Prostate gland (tissue), 2 donors: ENCODE results near the gene NDUFC1.

ENCODE experiments used
- CTCF ChIP-seq, 4 experiments: fragments of 200-600 bp in 2 of 4; fragments of 450-650 bp in 2 of 4; sonication (generic) in 2 of 4; IDR thresholded peaks; 1 replicate in 3 of 4; 2 replicates in 1 of 4; pipeline ENCODE4 v1.5.1; 2016 to 2019; ENCODE audit warnings: antibody characterized with exemption in 4 of 4, mild to moderate bottlenecking in 2 of 4, moderate library complexity in 2 of 4
- POLR2A ChIP-seq: fragments of 450-650 bp; IDR thresholded peaks from one replicate; pipeline ENCODE4 v1.6.1; 2016; ENCODE audit warnings: antibody characterized with exemption, mild to moderate bottlenecking
- POLR2AphosphoS5 ChIP-seq: sonication (generic); formaldehyde crosslinking; IDR thresholded peaks from one replicate; pipeline ENCODE4 v1.6.1; 2017; ENCODE audit warnings: antibody characterized with exemption

GRCh38 chr4:139319571-139319970 is 17.3 kb upstream of the NDUFC1 start:
- TF ChIP-seq POLR2AphosphoS5, result no peak
- no peak for TF ChIP-seq CTCF (IDR thresholded peaks at IDR 0.05)
- TF ChIP-seq POLR2A, result no peak
